K562 (cell line): ENCODE data around the gene EIF2S3. TPM values are rescaled to one million over a fixed set of nuclear protein-coding genes. Genes with fewer than 3 reads are reported as not detected.

ENCODE experiments used
- ARID1B ChIP-seq: fragments of 450-650 bp; IDR thresholded peaks from 2 replicates; pipeline ENCODE4 v1.6.1; 2016; ENCODE audit warnings: antibody characterized with exemption, mild to moderate bottlenecking, inconsistent platforms
- ASH1L ChIP-seq: fragments of 450-650 bp; IDR thresholded peaks from 2 replicates; pipeline ENCODE4 v1.6.1; 2018; ENCODE audit warnings: borderline replicate concordance, mild to moderate bottlenecking, low read depth; ENCODE audit not compliant: partially characterized antibody
- CBFA2T2 ChIP-seq: fragments of 450-650 bp; conservative IDR thresholded peaks from 2 replicates; pipeline ENCODE4 v1.6.1; 2017; ENCODE audit warnings: mild to moderate bottlenecking
- DACH1 ChIP-seq: fragments of 450-650 bp; IDR thresholded peaks from 2 replicates; pipeline ENCODE4 v1.6.1; 2018; ENCODE audit not compliant: partially characterized antibody
- FUS ChIP-seq: fragments of 200-400 bp; formaldehyde crosslinking; optimal IDR thresholded peaks from 2 replicates; pipeline ENCODE3; 2017; ENCODE audit warnings: low read depth, low read length
- GATAD2B ChIP-seq: fragments of 450-650 bp; IDR thresholded peaks from 2 replicates; pipeline ENCODE4 v1.6.1; 2017; ENCODE audit warnings: mild to moderate bottlenecking, borderline replicate concordance
- HDAC8 ChIP-seq: fragments of 450-650 bp; IDR thresholded peaks from 2 replicates; pipeline ENCODE4 v1.6.1; 2016; ENCODE audit warnings: mild to moderate bottlenecking, missing genetic modification characterization, moderate library complexity, missing compliant biosample characterization
- HMG20B ChIP-seq: fragments of 250-450 bp; sonication (Bioruptor Pico); IDR thresholded peaks from 2 replicates; pipeline ENCODE4 v1.5.0; 2021; ENCODE audit warnings: mild to moderate bottlenecking
- ILF3 ChIP-seq: fragments of 450-650 bp; IDR thresholded peaks from 2 replicates; pipeline ENCODE4 v1.6.1; 2018; ENCODE audit warnings: antibody characterized with exemption, mild to moderate bottlenecking, moderate library complexity, borderline replicate concordance
- JUND ChIP-seq, 2 experiments: IDR thresholded peaks; 2 replicates in 1 of 2; 3 replicates in 1 of 2; pipeline ENCODE4 v1.6.1; 2011; ENCODE audit warnings: borderline replicate concordance in 2 of 2, low read depth in 2 of 2, low read length in 2 of 2, improper control_type of control experiment in 1 of 2, missing biosample characterization in 1 of 2, missing genetic modification characterization in 1 of 2, missing genetic modification reagents in 1 of 2
- KLF13 ChIP-seq: fragments of 450-650 bp; IDR thresholded peaks from 2 replicates; pipeline ENCODE4 v1.6.1; 2016; ENCODE audit warnings: missing genetic modification characterization, low read depth, mild to moderate bottlenecking, missing compliant biosample characterization, moderate library complexity, borderline replicate concordance
- MTA1 ChIP-seq: fragments of 450-650 bp; IDR thresholded peaks from 2 replicates; pipeline ENCODE4 v1.6.1; 2017; ENCODE audit warnings: borderline replicate concordance
- NCOA1 ChIP-seq: fragments of 450-650 bp; IDR thresholded peaks from 2 replicates; pipeline ENCODE4 v1.6.1; 2016; ENCODE audit warnings: low read depth
- NCOR1 ChIP-seq: fragments of 450-650 bp; IDR thresholded peaks from 2 replicates; pipeline ENCODE4 v1.6.1; 2016; ENCODE audit warnings: mild to moderate bottlenecking, moderate library complexity
- NFRKB ChIP-seq: fragments of 450-650 bp; IDR thresholded peaks from 2 replicates; pipeline ENCODE4 v1.6.1; 2016; ENCODE audit warnings: low read depth
- RAD21 ChIP-seq, 2 experiments: fragments of 250-450 bp in 1 of 2; fragments of 450-650 bp in 1 of 2; sonication (Bioruptor Pico) in 1 of 2; formaldehyde crosslinking in 1 of 2; IDR thresholded peaks in 1 of 2; conservative IDR thresholded peaks in 1 of 2; 2 replicates each; pipeline versions ENCODE4 v1.4.0 to v1.8.0; 2020 to 2022; ENCODE audit warnings: mild to moderate bottlenecking in 2 of 2, moderate library complexity in 1 of 2
- RBBP5 ChIP-seq: fragments of 200-600 bp; sonication (generic); IDR thresholded peaks from 2 replicates; pipeline ENCODE4 v1.6.1; 2012; ENCODE audit warnings: borderline replicate concordance, mild to moderate bottlenecking, low read length, control low read depth, inconsistent platforms; ENCODE audit not compliant: insufficient read depth, poor library complexity, severe bottlenecking
- SMARCB1 ChIP-seq: IDR thresholded peaks from 2 replicates; pipeline ENCODE4 v1.6.1; 2011; ENCODE audit warnings: improper control_type of control experiment, low read depth; ENCODE audit not compliant: insufficient read length
- SMARCC2 ChIP-seq: fragments of 450-650 bp; IDR thresholded peaks from 2 replicates; pipeline ENCODE4 v1.6.1; 2017; ENCODE audit warnings: antibody characterized with exemption, moderate library complexity, mild to moderate bottlenecking, low read depth
- SRSF9 ChIP-seq: fragments of 200-400 bp; formaldehyde crosslinking; IDR thresholded peaks from 2 replicates; pipeline ENCODE4 v1.6.1; 2017; ENCODE audit warnings: low read depth, low read length, borderline replicate concordance
- STAG1 ChIP-seq: sonication (generic); formaldehyde crosslinking; IDR thresholded peaks from 2 replicates; pipeline ENCODE4 v1.5.0; 2020; ENCODE audit warnings: missing genetic modification reagents, borderline replicate concordance
- TCF3 ChIP-seq: sonication (generic); formaldehyde crosslinking; IDR thresholded peaks from 2 replicates; pipeline ENCODE4 v1.4.0; 2020; ENCODE audit warnings: mild to moderate bottlenecking, missing genetic modification reagents
- TFAP4 ChIP-seq: sonication (generic); formaldehyde crosslinking; IDR thresholded peaks from 2 replicates; pipeline ENCODE4 v1.8.0; 2022; ENCODE audit warnings: missing genetic modification reagents, mild to moderate bottlenecking, moderate library complexity, borderline replicate concordance
- ZC3H4 ChIP-seq: sonication (generic); formaldehyde crosslinking; IDR thresholded peaks from 2 replicates; pipeline ENCODE4 v1.9.0; 2021; ENCODE audit warnings: missing genetic modification reagents, borderline replicate concordance
- ZEB2 ChIP-seq: fragments of 450-650 bp; IDR thresholded peaks from 2 replicates; pipeline ENCODE4 v1.6.1; 2016
- ZKSCAN3 ChIP-seq: fragments of 250-450 bp; sonication (Bioruptor Pico); IDR thresholded peaks from 2 replicates; pipeline ENCODE4 v1.4.0; 2020
- ZNF282 ChIP-seq: sonication (generic); formaldehyde crosslinking; IDR thresholded peaks from 2 replicates; pipeline ENCODE4 v1.8.1; 2023; ENCODE audit warnings: missing genetic modification reagents
- ZNF41 ChIP-seq: fragments of 250-450 bp; sonication (Bioruptor Pico); conservative IDR thresholded peaks from 2 replicates; pipeline ENCODE4 v1.4.0; 2020; ENCODE audit warnings: mild to moderate bottlenecking
- polyA plus RNA-seq, 8 experiments: library from polyadenylated mRNA; depleted of rRNA in 4 of 8; stranded (reverse) in 5 of 8; unstranded in 3 of 8; fragments of >200 nt; fragmentation: Nextera tagmentation in 2 of 8; fragmentation: Illumina TruSeq in 1 of 8; extraction: Ambion mirVana in 2 of 8; extraction: Trizol in 1 of 8; gene quantifications; 2 replicates each; pipeline versions ENCODE4 v1.2.1 to v1.2.3, GENCODE V29; 2011 to 2014; ENCODE audit warnings: inconsistent platforms in 1 of 8, missing spikeins in 1 of 8
- total RNA-seq, 7 experiments: library from RNA; depleted of rRNA in 6 of 7; stranded (reverse); fragments of >200 nt in 6 of 7; fragmentation: Illumina TruSeq in 2 of 7; extraction: Trizol in 2 of 7; gene quantifications; 2 replicates each; pipeline versions ENCODE4 v1.2.1 to v1.2.3, GENCODE V29; 2011 to 2021; ENCODE audit warnings: low replicate concordance in 1 of 7
- TF ChIP-seq, protein P1 (sequence below): fragments of 450-650 bp; formaldehyde crosslinking; IDR thresholded peaks from 2 replicates; pipeline ENCODE4 v1.4.0; 2022; ENCODE audit warnings: mild to moderate bottlenecking, moderate library complexity

Gene EIF2S3
- total and polyA plus RNA-seq, 9 of the 15 experiments (the other 6 are each of a cell fraction or from before 2014, with no cell fraction given): 148 to 439 (median 275) TPM

GRCh38 chrX:24054182-24055042 is at the start of gene EIF2S3 (continued):
- TF ChIP-seq NCOA1 (0 out of 2 replicates have a peak, but pooled peaks have one; percentile 13), TCF3 (CRISPR knock-in tag) (no peak), HMG20B (no peak), ASH1L (no peak), CBFA2T2 (no peak), RBBP5 (peak; percentile 66), ZNF41 (CRISPR knock-in tag) (no peak), ARID1B (no peak; the same call in 1 of the 2 replicates), KLF13 (tag) (no peak), ZEB2 (no peak), NCOR1 (peak; percentile 64), NFRKB (peak; percentile 88; the same call in 1 of the 2 replicates), MTA1 (peak; percentile 91), FUS (no peak), ZNF282 (CRISPR knock-in tag) (no peak), RAD21 (CRISPR knock-in tag; conservative IDR thresholded peaks at IDR 0.05 in 1 of 2, IDR thresholded peaks at IDR 0.05 in 1 of 2) (peak; percentile 51 to 63), ZC3H4 (CRISPR knock-in tag) (no peak), SMARCC2 (no peak), JUND (IDR thresholded peaks at IDR 0.05; ENCODE audit: borderline replicate concordance, low read depth, low read length) (peak; percentile 80), JUND (tag; IDR thresholded peaks at IDR 0.05; ENCODE audit: borderline replicate concordance, low read depth, low read length) (peak; percentile 72; the same call in 1 of the 3 replicates), SMARCB1 (no peak), SRSF9 (no peak), STAG1 (CRISPR knock-in tag) (no peak), GATAD2B (no peak), HDAC8 (tag) (no peak), DACH1 (peak; percentile 95), ILF3 (no peak), TFAP4 (peak; percentile 92), ZKSCAN3 (CRISPR knock-in tag) (no peak)
- TF ChIP-seq, protein P1, sequence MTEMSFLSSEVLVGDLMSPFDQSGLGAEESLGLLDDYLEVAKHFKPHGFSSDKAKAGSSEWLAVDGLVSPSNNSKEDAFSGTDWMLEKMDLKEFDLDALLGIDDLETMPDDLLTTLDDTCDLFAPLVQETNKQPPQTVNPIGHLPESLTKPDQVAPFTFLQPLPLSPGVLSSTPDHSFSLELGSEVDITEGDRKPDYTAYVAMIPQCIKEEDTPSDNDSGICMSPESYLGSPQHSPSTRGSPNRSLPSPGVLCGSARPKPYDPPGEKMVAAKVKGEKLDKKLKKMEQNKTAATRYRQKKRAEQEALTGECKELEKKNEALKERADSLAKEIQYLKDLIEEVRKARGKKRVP (CRISPR knock-in tag): peak; percentile 98
